Gastroesophageal sphincter (tissue), 3 donors: ENCODE data around the gene SLC22A5.

Source experiments
- EP300 ChIP-seq: sonication (generic); formaldehyde crosslinking; IDR thresholded peaks from one replicate; pipeline ENCODE4 v1.6.1; 2017; ENCODE audit warnings: antibody characterized with exemption, mild to moderate bottlenecking
- TF ChIP-seq, protein P1 (sequence below), 4 experiments: fragments of 200-600 bp in 2 of 4; fragments of 450-650 bp in 2 of 4; sonication (generic) in 1 of 4; IDR thresholded peaks; one replicate each; pipeline ENCODE4 v1.5.1; 2017 to 2019; ENCODE audit warnings: antibody characterized with exemption in 4 of 4, mild to moderate bottlenecking in 2 of 4, moderate library complexity in 2 of 4

DNA sequence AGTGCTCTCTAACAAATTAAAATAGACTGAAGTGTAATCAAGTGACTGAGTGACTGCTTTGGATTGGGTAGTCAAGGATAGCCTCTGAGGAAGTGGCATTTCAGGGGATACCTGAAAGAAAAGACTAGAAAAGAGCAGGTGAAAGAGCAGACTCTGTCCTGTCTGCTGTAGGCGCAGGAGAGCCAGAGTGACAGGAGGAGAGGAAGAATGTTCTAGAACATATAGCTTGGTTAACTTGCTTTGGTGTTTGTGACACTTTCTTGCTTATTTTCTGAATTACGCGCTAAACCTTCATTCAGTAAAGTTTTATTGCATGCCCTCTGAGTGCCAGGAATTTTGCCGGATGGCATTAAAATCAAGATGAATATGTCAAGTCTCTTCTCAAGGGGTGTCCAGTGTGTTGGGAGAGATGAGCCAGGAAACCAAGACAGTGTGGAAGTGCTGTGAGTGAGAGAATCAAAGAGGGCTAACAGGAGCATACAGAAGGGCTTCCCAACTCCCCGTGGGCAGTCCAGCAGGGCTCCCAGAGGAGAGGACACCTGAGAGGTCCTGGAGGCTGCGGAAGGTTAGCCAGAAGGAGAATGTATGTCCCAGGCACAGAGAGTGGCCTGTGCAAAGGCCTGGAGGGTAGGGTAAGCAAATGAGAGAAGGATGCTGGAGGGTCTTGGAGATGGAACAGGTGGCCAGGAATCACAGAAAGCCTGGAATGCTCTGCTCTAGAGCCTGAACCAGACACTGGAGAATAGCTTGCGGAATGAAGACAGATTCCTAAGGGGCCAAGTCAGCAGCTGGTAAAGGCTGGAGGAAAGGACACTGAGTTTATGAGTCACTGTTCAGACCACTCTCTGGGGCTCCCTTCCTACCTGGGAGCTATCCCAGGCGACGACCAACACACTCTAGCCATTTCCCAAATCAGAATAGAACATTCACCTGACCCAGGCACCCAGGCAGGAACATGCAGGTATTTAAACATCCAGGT lies 59.3 kb downstream of the SLC22A5 start:
- no peak for TF ChIP-seq EP300
- TF ChIP-seq, protein P1, sequence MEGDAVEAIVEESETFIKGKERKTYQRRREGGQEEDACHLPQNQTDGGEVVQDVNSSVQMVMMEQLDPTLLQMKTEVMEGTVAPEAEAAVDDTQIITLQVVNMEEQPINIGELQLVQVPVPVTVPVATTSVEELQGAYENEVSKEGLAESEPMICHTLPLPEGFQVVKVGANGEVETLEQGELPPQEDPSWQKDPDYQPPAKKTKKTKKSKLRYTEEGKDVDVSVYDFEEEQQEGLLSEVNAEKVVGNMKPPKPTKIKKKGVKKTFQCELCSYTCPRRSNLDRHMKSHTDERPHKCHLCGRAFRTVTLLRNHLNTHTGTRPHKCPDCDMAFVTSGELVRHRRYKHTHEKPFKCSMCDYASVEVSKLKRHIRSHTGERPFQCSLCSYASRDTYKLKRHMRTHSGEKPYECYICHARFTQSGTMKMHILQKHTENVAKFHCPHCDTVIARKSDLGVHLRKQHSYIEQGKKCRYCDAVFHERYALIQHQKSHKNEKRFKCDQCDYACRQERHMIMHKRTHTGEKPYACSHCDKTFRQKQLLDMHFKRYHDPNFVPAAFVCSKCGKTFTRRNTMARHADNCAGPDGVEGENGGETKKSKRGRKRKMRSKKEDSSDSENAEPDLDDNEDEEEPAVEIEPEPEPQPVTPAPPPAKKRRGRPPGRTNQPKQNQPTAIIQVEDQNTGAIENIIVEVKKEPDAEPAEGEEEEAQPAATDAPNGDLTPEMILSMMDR (IDR thresholded peaks at IDR 0.05) = no peak
